GM19193 (cell line): ENCODE measurements around the gene NDUFB10.

Experiments
- POLR2A ChIP-seq: IDR thresholded peaks from 4 replicates; pipeline ENCODE4 v1.6.1; 2011; ENCODE audit not compliant: insufficient read depth, insufficient read length; ENCODE audit errors: extremely low read depth

NDUFB10 gene

DNA sequence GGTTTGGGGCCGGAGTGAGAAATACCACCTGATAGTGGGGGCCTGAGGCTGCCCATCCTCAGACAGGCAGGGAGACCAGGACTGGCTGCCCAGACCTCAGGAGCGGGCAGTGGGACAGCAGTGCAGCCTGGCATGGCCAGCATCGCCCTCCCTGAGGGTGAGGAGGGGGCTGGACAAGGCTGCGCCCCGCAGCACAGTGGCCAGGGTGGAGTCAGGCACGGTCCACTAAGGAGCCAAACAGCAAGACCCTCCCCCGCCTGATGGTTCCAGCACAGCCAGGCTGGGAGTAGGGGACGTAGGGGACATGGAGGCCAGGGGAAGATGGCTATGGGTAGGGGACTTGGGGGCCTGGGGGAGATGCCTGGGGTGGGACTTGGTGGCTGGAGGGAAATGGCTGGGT is 47.0 kb downstream of the NDUFB10 start:
- no peak for TF ChIP-seq POLR2A

- TF ChIP-seq POLR2A = no peak
Observed at GRCh38 chr16:2007081-2007836, 47.9 kb downstream of the NDUFB10 start.

GRCh38 chr16:2008009-2008526 is 48.7 kb downstream of the NDUFB10 start:
- TF ChIP-seq POLR2A = peak; percentile 30

DNA sequence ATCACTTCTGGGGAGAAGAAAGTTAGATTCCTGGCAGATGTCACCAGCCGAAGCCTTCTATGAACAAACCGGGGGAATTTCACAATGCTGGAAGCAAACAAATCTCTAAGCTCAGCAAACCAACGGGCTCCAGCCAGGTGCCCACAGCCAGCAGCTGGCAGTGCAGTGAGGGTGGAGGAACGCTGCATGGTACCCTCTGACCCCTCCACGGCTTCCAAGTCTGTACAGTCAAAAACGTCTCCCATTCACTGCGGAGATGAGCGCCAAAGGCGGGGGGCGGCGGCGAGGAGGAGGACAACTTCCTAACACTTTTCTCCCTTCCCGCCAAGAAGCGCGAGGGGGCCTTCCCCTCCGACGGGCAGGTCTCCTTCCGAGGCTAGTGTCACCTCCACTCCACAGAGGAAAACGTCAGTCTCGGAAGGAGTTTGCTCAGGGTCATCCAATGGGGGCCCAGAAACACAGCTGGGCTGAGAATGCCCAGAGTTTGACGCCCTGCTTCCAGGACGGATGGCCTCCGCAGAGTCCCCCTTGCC is 49.4 kb downstream of the NDUFB10 start:
- no peak for TF ChIP-seq POLR2A

DNA sequence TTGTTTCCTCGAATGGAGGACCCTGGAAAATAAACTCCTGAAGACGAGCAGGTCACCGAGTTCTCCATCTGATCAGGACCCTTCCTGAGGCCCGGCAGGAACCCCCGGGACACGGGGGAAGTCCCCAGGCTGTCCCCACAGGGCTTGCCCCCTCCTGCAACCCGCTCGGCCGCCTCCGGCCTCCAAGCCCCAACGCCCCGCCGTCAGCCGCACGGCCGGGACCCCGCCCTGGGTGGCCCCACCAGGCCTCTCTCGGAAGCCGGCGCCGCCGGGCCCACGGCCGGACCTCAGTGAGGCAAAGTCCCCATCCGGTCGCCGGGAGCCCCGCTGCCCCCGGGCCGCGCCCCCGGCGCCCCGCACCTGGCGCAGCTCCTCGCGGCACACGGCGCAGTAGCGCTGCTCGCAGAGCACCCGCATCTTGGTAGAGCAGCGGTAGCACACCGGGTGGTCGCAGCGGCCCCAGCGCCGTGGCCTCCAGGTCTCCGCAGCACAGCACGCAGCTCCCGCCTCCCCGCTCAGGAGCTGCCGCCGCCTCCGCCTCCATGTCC is 49.9 kb downstream of the NDUFB10 start:
- TF ChIP-seq POLR2A = no peak

GRCh38 chr16:2009791-2010510 is 50.6 kb downstream of the NDUFB10 start, which contains the start of gene ZNF598:
Gene ZNF598 (minus strand): TSS chr16:2009821.
- peak; percentile 97 for TF ChIP-seq POLR2A
